Bronchial epithelial cell (primary cell): ENCODE results near the gene DCDC1. TPM values are rescaled to one million over a fixed set of nuclear protein-coding genes. Genes with fewer than 3 reads are reported as not detected.

Experiments used
- DNase-seq: peaks from one replicate; pipeline ENCODE4 v3.0.0-alpha.2; 2010; ENCODE audit warnings: low read depth
- FAIRE-seq: peaks from 2 replicates; lab custom pipeline; 2011; peaks lifted over from hg19 to GRCh38; lab: Jason Lieb, UNC
- H3K27me3 ChIP-seq: 2 replicates; pipeline ENCODE4 v1.5.1; 2011; ENCODE audit warnings: low read length; ENCODE audit not compliant: control insufficient read depth, insufficient read depth
- H3K36me3 ChIP-seq: 2 replicates; pipeline ENCODE4 v1.5.1; 2011; ENCODE audit warnings: low read length; ENCODE audit not compliant: control insufficient read depth, insufficient read depth
- H3K4me3 ChIP-seq: 2 replicates; pipeline ENCODE4 v1.5.1; 2011; ENCODE audit warnings: mild to moderate bottlenecking, low read depth, low read length, control low read depth
- total RNA-seq: library from RNA; depleted of rRNA; stranded (reverse); fragments of >200 nt; gene quantifications from 2 replicates; pipeline ENCODE4 v1.2.1, GENCODE V29; 2014
- TF ChIP-seq, protein P1 (sequence below): IDR thresholded peaks from 2 replicates; pipeline ENCODE4 v1.5.1; 2011; ENCODE audit warnings: mild to moderate bottlenecking, moderate library complexity, low read length, control low read depth, inconsistent platforms; ENCODE audit not compliant: insufficient read depth, severe bottlenecking

The DCDC1 gene
- total RNA-seq, 1 donor from 2014 or later, result not detected

DNA sequence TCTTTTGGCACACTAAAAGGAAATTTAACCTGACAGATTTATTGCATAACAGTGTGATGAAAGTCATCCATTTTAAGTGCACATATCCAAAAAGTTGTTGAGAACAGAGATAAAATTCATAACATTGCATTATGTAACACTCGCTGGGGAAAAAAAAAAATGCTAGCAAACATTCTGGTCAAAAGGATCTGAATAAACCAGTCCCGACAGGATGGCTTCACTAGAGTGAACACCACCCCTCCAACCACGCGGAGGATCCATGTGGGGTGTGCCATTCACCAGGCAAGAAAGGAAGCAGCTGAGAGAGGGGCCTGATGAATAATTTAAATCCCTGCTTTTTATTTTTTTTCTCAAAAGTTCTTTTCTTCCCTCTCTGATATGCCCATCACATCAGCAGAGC, 258.7 kb downstream of the DCDC1 start:
- no peak for FAIRE-seq
- TF ChIP-seq, protein P1, sequence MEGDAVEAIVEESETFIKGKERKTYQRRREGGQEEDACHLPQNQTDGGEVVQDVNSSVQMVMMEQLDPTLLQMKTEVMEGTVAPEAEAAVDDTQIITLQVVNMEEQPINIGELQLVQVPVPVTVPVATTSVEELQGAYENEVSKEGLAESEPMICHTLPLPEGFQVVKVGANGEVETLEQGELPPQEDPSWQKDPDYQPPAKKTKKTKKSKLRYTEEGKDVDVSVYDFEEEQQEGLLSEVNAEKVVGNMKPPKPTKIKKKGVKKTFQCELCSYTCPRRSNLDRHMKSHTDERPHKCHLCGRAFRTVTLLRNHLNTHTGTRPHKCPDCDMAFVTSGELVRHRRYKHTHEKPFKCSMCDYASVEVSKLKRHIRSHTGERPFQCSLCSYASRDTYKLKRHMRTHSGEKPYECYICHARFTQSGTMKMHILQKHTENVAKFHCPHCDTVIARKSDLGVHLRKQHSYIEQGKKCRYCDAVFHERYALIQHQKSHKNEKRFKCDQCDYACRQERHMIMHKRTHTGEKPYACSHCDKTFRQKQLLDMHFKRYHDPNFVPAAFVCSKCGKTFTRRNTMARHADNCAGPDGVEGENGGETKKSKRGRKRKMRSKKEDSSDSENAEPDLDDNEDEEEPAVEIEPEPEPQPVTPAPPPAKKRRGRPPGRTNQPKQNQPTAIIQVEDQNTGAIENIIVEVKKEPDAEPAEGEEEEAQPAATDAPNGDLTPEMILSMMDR, result no peak
- peaks cover 2% of the 10 kb centered on the region for H3K27me3 ChIP-seq

DNA sequence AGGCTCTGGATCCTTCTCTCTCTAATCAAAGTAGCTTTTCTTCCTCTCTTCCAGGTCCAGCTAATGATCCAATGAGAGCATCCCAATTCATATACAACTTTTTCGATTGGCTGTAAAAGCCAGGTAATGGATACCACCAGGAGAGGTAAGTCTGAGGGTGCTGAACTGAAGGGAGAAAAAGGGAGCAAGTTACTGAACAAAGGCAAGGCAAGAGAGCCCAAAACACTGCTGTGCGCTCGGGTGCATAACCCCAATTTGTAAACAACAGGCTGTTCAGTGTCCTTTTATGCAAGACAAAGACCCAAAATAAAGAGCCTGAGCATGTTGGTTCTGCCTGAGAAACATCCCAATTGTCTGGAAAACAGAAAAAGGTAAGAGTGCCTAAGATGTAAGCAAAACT, 260.1 kb downstream of the DCDC1 start:
- TF ChIP-seq, protein P1, result no peak
- H3K36me3 ChIP-seq, result no peaks in the 10 kb centered on the region

More for the DNA sequence above, 258.7 kb downstream of the DCDC1 start:
- H3K36me3 ChIP-seq, result no peaks in the 10 kb centered on the region
- no peak overlapping the region for H3K4me3 ChIP-seq
- no peak for DNase-seq

DNA sequence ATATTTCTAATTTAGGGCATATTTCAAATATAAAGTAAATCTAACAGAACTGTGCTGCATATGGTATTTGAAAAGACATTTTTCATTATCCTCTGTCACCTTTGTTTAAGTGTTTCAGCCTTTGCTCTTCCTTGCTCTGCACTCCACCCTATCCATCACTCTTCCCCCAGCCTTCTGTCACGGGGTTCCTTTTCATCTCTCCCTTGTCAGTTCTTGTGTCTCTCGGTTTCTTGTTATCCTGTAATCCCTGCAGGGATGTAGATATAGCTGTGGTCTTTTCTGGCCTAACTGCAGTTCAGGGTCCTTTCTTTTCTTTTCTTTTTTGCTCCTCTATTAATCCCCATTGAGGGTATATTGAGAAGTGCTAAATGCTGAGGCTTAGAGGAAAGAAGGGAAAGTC, 261.9 kb downstream of the DCDC1 start:
- TF ChIP-seq, protein P1, result no peak
- no peak for FAIRE-seq
- Histone ChIP-seq H3K36me3 (no peaks in the 10 kb centered on the region), H3K4me3 (no peak overlapping the region), H3K27me3 (peaks cover 1% of the 10 kb centered on the region)
- DNase-seq, result no peak

More for the DNA sequence above, 260.1 kb downstream of the DCDC1 start:
- DNase-seq, result no peak
- H3K4me3 ChIP-seq, result no peak overlapping the region
- FAIRE-seq, result no peak
- peaks cover 2% of the 10 kb centered on the region for H3K27me3 ChIP-seq

DNA sequence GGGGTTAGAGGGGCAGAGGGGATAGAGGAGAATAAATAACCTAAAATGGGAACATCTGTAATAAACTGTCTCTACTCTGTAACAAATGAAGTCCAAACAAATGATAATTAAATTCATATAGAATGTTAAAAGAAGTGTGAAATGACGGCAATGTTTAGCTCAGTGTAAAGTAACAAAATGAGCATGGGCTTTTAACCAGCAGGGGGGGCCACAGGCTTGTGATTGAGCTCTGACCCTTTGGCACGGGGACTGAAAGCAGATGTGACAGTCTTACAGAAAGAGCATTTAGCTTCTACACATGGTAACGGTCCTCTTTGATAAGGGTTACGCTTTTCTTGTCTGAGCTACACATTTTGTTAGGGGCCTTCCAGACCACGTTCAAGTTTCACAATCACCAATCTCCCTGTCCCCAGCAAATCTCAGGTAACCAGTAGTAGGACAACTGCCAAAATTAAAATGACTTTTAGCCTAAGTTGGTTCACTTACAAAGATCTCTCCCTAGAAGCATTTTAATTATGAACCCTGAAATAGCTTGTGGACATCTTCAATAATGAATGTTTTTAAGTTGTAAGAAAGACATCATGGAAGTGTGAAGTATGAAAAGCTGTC, 262.5 kb downstream of the DCDC1 start:
- Histone ChIP-seq H3K27me3 (no peaks in the 10 kb centered on the region), H3K36me3 (no peaks in the 10 kb centered on the region), H3K4me3 (no peak overlapping the region)
- DNase-seq, result peak; percentile 39
- TF ChIP-seq, protein P1, result peak; percentile 75
- FAIRE-seq, result no peak

DNA sequence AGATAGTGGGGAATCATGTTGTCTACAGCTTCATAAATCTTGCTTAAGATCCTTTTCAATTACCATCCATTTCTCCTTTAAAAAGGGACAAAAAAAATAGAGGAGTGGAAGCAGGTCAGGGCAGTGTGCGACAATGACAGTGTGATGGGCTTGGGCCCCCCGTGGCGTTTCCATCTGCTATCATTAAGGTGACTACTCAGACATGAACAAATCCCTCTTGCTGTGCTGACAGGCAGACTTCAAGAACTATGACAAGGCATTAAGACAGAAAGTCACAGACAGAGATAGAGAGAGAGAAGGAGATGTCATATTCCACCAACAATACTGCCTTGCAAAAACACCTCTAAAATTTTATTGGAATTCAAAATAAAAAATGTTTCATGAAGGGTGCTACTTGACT, 263.2 kb downstream of the DCDC1 start:
- no peak for FAIRE-seq
- TF ChIP-seq, protein P1, result no peak
- no peak overlapping the region for H3K4me3 ChIP-seq
- H3K36me3 ChIP-seq, result no peaks in the 10 kb centered on the region
- no peaks in the 10 kb centered on the region for H3K27me3 ChIP-seq
- no peak for DNase-seq

DNA sequence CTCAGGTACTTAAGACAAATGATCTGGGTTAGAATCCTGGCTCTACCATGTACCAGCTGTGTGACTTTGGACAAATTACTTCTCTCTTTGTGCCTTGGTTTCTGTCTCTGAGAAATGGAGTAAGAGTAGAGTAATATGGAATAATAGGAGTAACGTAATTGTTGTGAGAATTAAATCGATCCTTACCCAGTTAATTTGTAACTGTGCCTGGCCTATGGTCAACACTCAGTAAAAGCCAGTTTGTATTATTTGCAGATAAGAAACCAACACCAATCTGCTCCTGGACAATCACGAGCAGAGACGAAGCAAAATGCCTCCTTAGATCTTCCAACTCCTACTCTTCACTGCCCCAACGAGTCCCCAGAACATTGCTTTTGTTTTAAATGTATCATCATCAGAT, 266.7 kb downstream of the DCDC1 start:
- FAIRE-seq, result no peak
- no peaks in the 10 kb centered on the region for H3K36me3 ChIP-seq
- no peaks in the 10 kb centered on the region for H3K27me3 ChIP-seq
- H3K4me3 ChIP-seq, result no peak overlapping the region
- DNase-seq, result no peak
- TF ChIP-seq, protein P1, result no peak
